ENCODE data around the gene MRPS34. TPM values are rescaled to one million over a fixed set of nuclear protein-coding genes. Genes with fewer than 3 reads are reported as not detected.

Gene MRPS34
- total RNA-seq, 1 experiment from 2014 or later: 109 TPM

DNA sequence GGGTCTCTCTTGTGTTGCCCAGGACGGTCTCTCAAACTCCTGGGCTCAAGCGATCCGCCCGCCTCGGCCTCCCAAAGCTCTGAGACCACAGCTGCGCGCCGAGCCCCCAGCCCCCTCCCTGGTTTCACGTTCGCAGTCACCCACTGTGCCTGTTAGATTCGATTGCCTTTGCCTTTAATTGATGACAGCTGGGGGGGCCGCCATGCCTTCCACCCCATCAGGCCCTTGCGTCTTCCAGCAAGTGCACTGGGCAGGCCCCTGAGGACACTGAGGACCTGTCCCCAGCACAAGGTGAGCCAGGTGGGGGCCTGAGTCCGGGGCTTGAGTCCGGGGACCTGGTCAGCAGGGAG lies 17.3 kb upstream of the MRPS34 start:
- Histone ChIP-seq H3K36me3 (ENCODE audit: control insufficient read depth, insufficient read depth, low read length) (no peaks in the 10 kb centered on the region), H3K27me3 (replicated peaks; ENCODE audit: control insufficient read depth, insufficient read depth, low read length) (no peaks in the 10 kb centered on the region), H3K9me3 (no peaks in the 10 kb centered on the region), H3K4me1 (no peaks in the 10 kb centered on the region), H3K4me3 (ENCODE audit: low read depth, low read length) (no peak overlapping the region)
- CTCF ChIA-PET: no interaction called here
- TF ChIP-seq, protein P1, sequence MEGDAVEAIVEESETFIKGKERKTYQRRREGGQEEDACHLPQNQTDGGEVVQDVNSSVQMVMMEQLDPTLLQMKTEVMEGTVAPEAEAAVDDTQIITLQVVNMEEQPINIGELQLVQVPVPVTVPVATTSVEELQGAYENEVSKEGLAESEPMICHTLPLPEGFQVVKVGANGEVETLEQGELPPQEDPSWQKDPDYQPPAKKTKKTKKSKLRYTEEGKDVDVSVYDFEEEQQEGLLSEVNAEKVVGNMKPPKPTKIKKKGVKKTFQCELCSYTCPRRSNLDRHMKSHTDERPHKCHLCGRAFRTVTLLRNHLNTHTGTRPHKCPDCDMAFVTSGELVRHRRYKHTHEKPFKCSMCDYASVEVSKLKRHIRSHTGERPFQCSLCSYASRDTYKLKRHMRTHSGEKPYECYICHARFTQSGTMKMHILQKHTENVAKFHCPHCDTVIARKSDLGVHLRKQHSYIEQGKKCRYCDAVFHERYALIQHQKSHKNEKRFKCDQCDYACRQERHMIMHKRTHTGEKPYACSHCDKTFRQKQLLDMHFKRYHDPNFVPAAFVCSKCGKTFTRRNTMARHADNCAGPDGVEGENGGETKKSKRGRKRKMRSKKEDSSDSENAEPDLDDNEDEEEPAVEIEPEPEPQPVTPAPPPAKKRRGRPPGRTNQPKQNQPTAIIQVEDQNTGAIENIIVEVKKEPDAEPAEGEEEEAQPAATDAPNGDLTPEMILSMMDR (IDR thresholded peaks at IDR 0.05; ENCODE audit: insufficient read depth in 1 of 2, low read depth in 1 of 2, low read length in 1 of 2, severe bottlenecking in 1 of 2, unreplicated experiment in 1 of 2): no peak
- no peaks in the 10 kb centered on the region for H3K27me3 Mint-ChIP-seq (ENCODE audit: insufficient read depth, unreplicated experiment)
- no peaks in the 10 kb centered on the region for H3K9me3 Mint-ChIP-seq (ENCODE audit: unreplicated experiment)
- no peak overlapping the region for H3K27ac Mint-ChIP-seq (ENCODE audit: unreplicated experiment)
- POLR2A ChIA-PET: no interaction called here
- intact Hi-C loops (cut with micrococcal nuclease; ENCODE audit: unreplicated experiment): no loop called here
- H3K4me1 Mint-ChIP-seq (ENCODE audit: low read depth, unreplicated experiment): no peaks in the 10 kb centered on the region
- H3K4me3 Mint-ChIP-seq (ENCODE audit: unreplicated experiment): no peak overlapping the region
- no peak for DNase-seq
- H3K36me3 Mint-ChIP-seq (ENCODE audit: insufficient read depth, unreplicated experiment): peaks cover 20% of the 10 kb centered on the region
- BruUV-seq (replicated peaks): no TSS peak

- H3K27ac Mint-ChIP-seq (ENCODE audit: unreplicated experiment): no peak overlapping the region
- BruUV-seq (replicated peaks): no TSS peak
- H3K27me3 Mint-ChIP-seq (ENCODE audit: insufficient read depth, unreplicated experiment): no peaks in the 10 kb centered on the region
- Histone ChIP-seq H3K4me3 (ENCODE audit: low read depth, low read length) (no peak overlapping the region), H3K4me1 (no peaks in the 10 kb centered on the region), H3K36me3 (ENCODE audit: control insufficient read depth, insufficient read depth, low read length) (peaks cover 2% of the 10 kb centered on the region; the same call in 1 of the 2 replicates), H3K27me3 (replicated peaks; ENCODE audit: control insufficient read depth, insufficient read depth, low read length) (no peaks in the 10 kb centered on the region), H3K9me3 (no peaks in the 10 kb centered on the region)
- ChIA-PET POLR2A (no interaction called here), CTCF (no interaction called here)
- no peak for DNase-seq
- peaks cover 23% of the 10 kb centered on the region for H3K36me3 Mint-ChIP-seq (ENCODE audit: insufficient read depth, unreplicated experiment)
- TF ChIP-seq, protein P1 (IDR thresholded peaks at IDR 0.05; ENCODE audit: insufficient read depth in 1 of 2, low read depth in 1 of 2, low read length in 1 of 2, severe bottlenecking in 1 of 2, unreplicated experiment in 1 of 2): no peak
- intact Hi-C loops (cut with micrococcal nuclease; ENCODE audit: unreplicated experiment): no loop called here
- H3K4me3 Mint-ChIP-seq (ENCODE audit: unreplicated experiment): no peak overlapping the region
- no peaks in the 10 kb centered on the region for H3K9me3 Mint-ChIP-seq (ENCODE audit: unreplicated experiment)
- H3K4me1 Mint-ChIP-seq (ENCODE audit: low read depth, unreplicated experiment): no peaks in the 10 kb centered on the region
Observed at GRCh38 chr16:1789643-1790045, 16.7 kb upstream of the MRPS34 start.

GRCh38 chr16:1788708-1789100 lies 15.8 kb upstream of the MRPS34 start:
- no TSS peak for BruUV-seq (replicated peaks)
- Mint-ChIP-seq H3K4me1 (ENCODE audit: low read depth, unreplicated experiment) (no peaks in the 10 kb centered on the region), H3K27me3 (ENCODE audit: insufficient read depth, unreplicated experiment) (no peaks in the 10 kb centered on the region), H3K36me3 (ENCODE audit: insufficient read depth, unreplicated experiment) (peaks cover 23% of the 10 kb centered on the region), H3K9me3 (ENCODE audit: unreplicated experiment) (no peaks in the 10 kb centered on the region), H3K4me3 (ENCODE audit: unreplicated experiment) (no peak overlapping the region), H3K27ac (ENCODE audit: unreplicated experiment) (no peak overlapping the region)
- Histone ChIP-seq H3K9me3 (no peaks in the 10 kb centered on the region), H3K36me3 (ENCODE audit: control insufficient read depth, insufficient read depth, low read length) (peaks cover 2% of the 10 kb centered on the region; the same call in 1 of the 2 replicates), H3K27me3 (replicated peaks; ENCODE audit: control insufficient read depth, insufficient read depth, low read length) (no peaks in the 10 kb centered on the region), H3K4me1 (no peaks in the 10 kb centered on the region), H3K4me3 (ENCODE audit: low read depth, low read length) (no peak overlapping the region)
- TF ChIP-seq, protein P1 (IDR thresholded peaks at IDR 0.05; ENCODE audit: insufficient read depth in 1 of 2, low read depth in 1 of 2, low read length in 1 of 2, severe bottlenecking in 1 of 2, unreplicated experiment in 1 of 2): no peak
- POLR2A ChIA-PET: interaction anchor here (0.6 kb wide), 1 partner anchor 111 kb away, joined by 3 read pairs; the partner anchor contains the start of gene JPT2
- CTCF ChIA-PET: no interaction called here
- intact Hi-C loops (cut with micrococcal nuclease; ENCODE audit: unreplicated experiment): no loop called here
- no peak for DNase-seq

All from Caco-2 (cell line).